SHP77 (cell line): ENCODE results near the gene FRAT2.
"Not testable (repeated sequence)": the region's sequence is repeated elsewhere in the genome, so short reads cannot be mapped to it uniquely, and the experiment has no call there.

Source experiments
- DNase-seq, 2 experiments: peaks; one replicate each; lab custom pipeline; 2025; lab: John Stamatoyannopoulos, UW

FRAT2 gene

DNA sequence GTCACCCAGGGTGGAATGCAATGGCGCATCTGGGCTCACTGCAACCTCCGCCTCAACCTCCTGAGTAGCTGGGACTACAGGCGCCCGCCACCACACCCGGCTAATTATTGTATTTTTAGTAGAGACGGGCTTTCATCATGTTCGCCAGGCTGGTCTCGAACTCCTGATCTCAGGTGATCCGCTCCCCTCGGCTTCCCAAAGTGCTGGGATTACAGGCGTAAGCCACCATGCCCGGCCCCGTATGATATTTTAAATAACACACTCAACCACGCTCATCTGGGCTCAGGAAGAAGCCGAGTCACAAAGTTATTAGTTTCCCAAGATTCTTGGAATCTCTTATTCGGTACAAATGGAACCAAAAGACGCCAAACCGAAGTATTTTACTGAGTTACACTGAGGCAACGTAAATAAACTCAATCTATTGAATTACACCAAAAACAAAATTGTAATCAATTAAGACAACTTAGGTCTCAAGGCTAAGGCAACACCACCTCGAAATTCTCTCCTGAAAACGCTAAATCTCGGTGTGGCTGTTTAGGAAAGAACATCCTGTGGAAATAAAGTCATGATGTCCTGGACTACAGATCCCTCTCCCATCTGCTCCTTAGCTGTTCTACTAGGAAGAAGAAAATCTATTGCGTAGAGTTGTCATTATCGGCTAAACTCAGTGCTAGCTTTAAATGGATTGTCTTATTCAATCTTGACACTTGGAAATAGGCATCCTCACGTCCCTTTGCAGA is 43.0 kb downstream of the FRAT2 start:
- DNase-seq = no peak

DNA sequence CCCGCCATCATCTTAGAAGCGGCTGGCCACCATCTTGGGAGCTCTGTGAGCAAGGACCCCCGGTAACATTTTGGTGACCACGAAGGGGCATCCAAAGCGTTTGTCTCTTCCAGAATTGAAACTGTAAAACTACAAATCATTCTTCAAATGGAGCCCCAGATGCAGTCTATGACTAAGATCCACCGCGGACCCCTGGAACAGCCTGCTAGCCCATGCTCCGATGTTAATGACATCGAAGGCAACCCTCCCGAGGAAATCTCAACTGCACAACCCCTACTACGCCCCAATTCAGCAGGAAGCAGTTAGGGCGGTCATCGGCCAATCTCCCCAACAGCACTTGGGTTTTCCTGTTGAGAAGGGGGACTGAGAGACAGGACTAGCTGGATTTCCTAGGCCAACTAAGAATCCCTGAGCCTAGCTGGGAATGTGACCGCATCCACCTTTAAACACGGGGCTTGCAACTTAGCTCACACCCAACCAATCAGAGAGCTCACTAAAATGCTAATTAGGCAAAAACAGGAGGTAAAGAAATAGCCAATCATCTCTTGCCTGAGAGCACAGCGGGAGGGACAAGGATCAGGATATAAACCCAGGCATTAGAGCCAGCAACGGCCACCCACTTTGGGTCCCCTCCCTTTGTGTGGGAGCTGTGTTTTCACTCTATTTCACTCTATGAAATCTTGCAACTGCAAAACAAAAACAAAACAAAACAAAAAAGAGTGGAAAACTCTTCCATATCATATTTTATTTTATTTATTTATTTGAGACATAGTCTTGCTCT is 43.8 kb downstream of the FRAT2 start:
- DNase-seq = not testable (repeated sequence)

DNA sequence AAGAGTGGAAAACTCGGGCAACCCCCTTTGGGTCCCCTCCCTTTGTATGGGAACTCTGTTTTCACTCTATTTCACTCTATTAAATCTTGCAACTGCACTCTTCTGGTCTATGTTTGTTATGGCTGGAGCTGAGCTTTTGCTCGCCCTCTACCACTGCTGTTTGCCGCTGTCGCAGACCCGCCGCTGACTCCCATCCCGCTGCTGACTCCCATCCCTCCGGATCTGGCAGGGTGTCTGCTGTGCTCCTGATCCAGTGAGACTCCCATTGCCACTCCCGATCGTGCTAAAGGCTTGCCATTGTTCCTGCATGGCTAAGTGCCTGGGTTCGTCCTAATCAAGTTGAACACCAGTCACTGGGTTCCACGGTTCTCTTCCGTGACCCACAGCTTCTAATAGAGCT is 44.5 kb downstream of the FRAT2 start:
- DNase-seq = not testable (repeated sequence)
